ENCODE measurements around the gene EQTN.

GRCh38 chr9:27339661-27340284 lies 42.8 kb upstream of the EQTN start:
- TF ChIP-seq CTCF (IDR thresholded peaks at IDR 0.05) (no peak), POLR2A (IDR thresholded peaks at IDR 0.05) (no peak)

Measured in tibial nerve (tissue), 3 donors.